Measurements from ENCODE around the gene LHX4. TPM values are rescaled to one million over a fixed set of nuclear protein-coding genes. Genes with fewer than 3 reads are reported as not detected.

The LHX4 gene
- total RNA-seq, 4 donors from 2014 or later: not detected

- Histone ChIP-seq H3K9me3 (no peaks in the 10 kb centered on the region), H3K4me3 (no peak overlapping the region), H3K4me1 (peaks cover 0 to 20% (median 0%) of the 10 kb centered on the region in 4 donors), H3K27me3 (no peaks in the 10 kb centered on the region), H3K27ac (no peak overlapping the region), H3K36me3 (peaks cover 0 to 48% (median 0%) of the 10 kb centered on the region in 3 donors)
- TF ChIP-seq POLR2A (IDR thresholded peaks at IDR 0.05): no peak
- TF ChIP-seq EP300 (IDR thresholded peaks at IDR 0.05): no peak
- TF ChIP-seq CTCF (IDR thresholded peaks at IDR 0.05): no peak
- 85 to 86% methylated on average over 1 of the region's 1 CpG for WGBS, 2 donors
- no peak for DNase-seq (ENCODE audit: low spot score in 2 of 2)
Observed at GRCh38 chr1:180279651-180280050, 49.6 kb downstream of the LHX4 start.

- WGBS, 2 donors: 98% methylated on average over 2 of the region's 2 CpGs
- Histone ChIP-seq H3K4me3 (no peak overlapping the region), H3K9me3 (no peaks in the 10 kb centered on the region), H3K4me1 (peaks cover 0 to 19% (median 0%) of the 10 kb centered on the region in 4 donors), H3K27me3 (no peaks in the 10 kb centered on the region), H3K36me3 (peaks cover 0 to 48% (median 0%) of the 10 kb centered on the region in 3 donors), H3K27ac (no peak overlapping the region)
- TF ChIP-seq POLR2A (IDR thresholded peaks at IDR 0.05) (no peak), CTCF (IDR thresholded peaks at IDR 0.05) (no peak), EP300 (IDR thresholded peaks at IDR 0.05) (no peak)
- DNase-seq (ENCODE audit: low spot score in 2 of 2): no peak
Observed at GRCh38 chr1:180280617-180281016, 50.6 kb downstream of the LHX4 start.

- H3K27me3 ChIP-seq: no peaks in the 10 kb centered on the region
- DNase-seq (ENCODE audit: low spot score in 2 of 2): no peak
- H3K4me1 ChIP-seq: peaks cover 0 to 10% (median 0%) of the 10 kb centered on the region in 4 donors
- H3K4me3 ChIP-seq: no peak overlapping the region
- no peaks in the 10 kb centered on the region for H3K9me3 ChIP-seq
- TF ChIP-seq CTCF (IDR thresholded peaks at IDR 0.05) (no peak), POLR2A (IDR thresholded peaks at IDR 0.05) (no peak), EP300 (IDR thresholded peaks at IDR 0.05) (no peak)
- H3K27ac ChIP-seq: no peak overlapping the region
- 87 to 93% methylated on average over 1 of the region's 1 CpG for WGBS, 2 donors
- H3K36me3 ChIP-seq: peaks cover 0 to 42% (median 0%) of the 10 kb centered on the region in 3 donors
Observed at GRCh38 chr1:180281490-180281889, 51.4 kb downstream of the LHX4 start.

GRCh38 chr1:180282401-180283044 is 52.5 kb downstream of the LHX4 start:
- peaks cover 0 to under 1% (median 0%) of the 10 kb centered on the region in 4 donors for H3K4me1 ChIP-seq
- no peaks in the 10 kb centered on the region for H3K27me3 ChIP-seq
- no peaks in the 10 kb centered on the region for H3K9me3 ChIP-seq
- peaks cover 0 to 40% (median 0%) of the 10 kb centered on the region in 3 donors for H3K36me3 ChIP-seq
- WGBS, 2 donors: 70 to 71% methylated on average over 5 of the region's 5 CpGs
- DNase-seq (ENCODE audit: low spot score in 2 of 2): no peak
- no peak overlapping the region for H3K4me3 ChIP-seq
- H3K27ac ChIP-seq: no peak overlapping the region
- TF ChIP-seq CTCF (IDR thresholded peaks at IDR 0.05): no peak
- no peak for TF ChIP-seq EP300 (IDR thresholded peaks at IDR 0.05)
- TF ChIP-seq POLR2A (IDR thresholded peaks at IDR 0.05): no peak

- DNase-seq (ENCODE audit: low spot score in 2 of 2): no peak
- Histone ChIP-seq H3K27me3 (no peaks in the 10 kb centered on the region), H3K36me3 (peaks cover 0 to 38% (median 0%) of the 10 kb centered on the region in 3 donors), H3K9me3 (no peaks in the 10 kb centered on the region), H3K27ac (no peak overlapping the region), H3K4me3 (no peak overlapping the region), H3K4me1 (peaks cover 0 to 6% (median 0%) of the 10 kb centered on the region in 4 donors)
- TF ChIP-seq EP300 (IDR thresholded peaks at IDR 0.05): no peak
- TF ChIP-seq POLR2A (IDR thresholded peaks at IDR 0.05): no peak
- TF ChIP-seq CTCF (IDR thresholded peaks at IDR 0.05): no peak
- 93 to 96% methylated on average over 4 of the region's 4 CpGs for WGBS, 2 donors
Observed at GRCh38 chr1:180283098-180283497, 53.0 kb downstream of the LHX4 start.

Measured in tibial nerve (tissue), 4 donors.